ENCODE results near the gene P4HA3.
"Not testable (repeated sequence)": the region's sequence is repeated elsewhere in the genome, so short reads cannot be mapped to it uniquely, and the experiment has no call there.

The P4HA3 gene

DNA sequence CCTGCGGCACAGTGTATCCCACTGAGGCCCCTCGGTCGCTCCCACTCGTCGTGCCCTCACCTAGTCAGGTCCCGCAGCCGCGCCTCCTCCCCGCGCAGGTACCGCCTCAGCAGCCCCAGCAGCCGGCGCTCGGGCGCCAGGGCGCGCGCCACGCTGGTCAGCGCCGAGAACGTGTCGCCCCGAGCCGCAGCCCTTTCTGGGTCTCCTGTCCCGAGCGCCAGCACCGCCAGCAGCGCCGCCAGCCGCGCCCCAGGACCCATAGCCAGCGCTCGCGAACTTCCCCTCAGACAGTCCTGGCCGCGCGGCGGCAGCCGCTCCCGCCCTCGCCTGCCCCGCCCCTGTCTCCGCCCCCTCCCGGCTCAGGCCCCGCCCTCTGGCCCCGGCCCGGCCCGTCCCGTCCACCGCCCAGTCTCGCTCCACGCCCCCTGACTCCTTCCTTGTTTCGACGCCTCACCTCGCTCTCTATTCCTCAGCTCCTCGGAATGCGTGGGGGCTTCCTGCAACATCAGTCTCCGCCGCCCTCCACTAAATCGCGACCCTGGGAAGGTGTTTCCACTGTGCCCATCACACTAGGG, at the start of gene P4HA3:
Gene P4HA3, minus strand, starts transcription at position 289 of the 575 bp plus-strand sequence. Its CDS starts 29 bp downstream, at position 260.
- no peak for DNase-seq

DNA sequence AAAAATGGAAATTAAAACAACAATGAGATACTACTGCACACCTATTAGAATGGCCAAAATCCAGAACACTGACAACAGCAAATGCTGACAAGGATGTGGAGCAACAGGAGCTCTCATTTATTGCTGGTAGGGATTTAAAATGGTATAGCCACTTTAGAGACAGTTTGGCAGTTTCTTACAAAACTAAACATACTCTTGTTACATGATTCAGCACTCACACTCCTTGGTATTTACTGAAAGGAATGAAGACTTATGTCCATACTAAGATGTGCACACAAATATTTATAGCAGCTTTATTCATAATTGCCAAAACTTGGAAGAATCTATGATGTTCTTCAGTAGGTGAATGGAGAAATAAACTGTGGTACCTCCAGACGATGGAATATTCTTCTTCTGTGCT, 46.0 kb upstream of the P4HA3 start:
- no peak for DNase-seq

DNA sequence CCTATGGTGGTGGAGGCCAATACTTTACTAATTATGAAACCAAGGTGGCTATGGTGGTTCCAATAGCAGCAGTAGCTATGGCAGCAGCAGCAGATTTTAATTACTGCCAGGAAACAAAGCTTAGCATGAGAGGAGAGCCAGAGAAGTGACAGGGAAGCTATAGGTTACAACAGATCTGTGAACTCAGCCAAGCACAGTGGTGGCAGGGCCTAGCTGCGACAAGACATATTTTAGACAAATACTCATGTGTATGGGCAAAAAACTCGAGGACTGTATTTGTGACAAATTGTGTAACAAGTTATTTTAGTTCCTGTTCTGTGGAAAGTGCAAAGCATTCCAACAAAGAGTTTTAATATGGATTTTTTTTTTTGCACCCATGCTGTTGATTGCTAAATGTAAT, 44.2 kb upstream of the P4HA3 start:
- no peak for DNase-seq

DNA sequence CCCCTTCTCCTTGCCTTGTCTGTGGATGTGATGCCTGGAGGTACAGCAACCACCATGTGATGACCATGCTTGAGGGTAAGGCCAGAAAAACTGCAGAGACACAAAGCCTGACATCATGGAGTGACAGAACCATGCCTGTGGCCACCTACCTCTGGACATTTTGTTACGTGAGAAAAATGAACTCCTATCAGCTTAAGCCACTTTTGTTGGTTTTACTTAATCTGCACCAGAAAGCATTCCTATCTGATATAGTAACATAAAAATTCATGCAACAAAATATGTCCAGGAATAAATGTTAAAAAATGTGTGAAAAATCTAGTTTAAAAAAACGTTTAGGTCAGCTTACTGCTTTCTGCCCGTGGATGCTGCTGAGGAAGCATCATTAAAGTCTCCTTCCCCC, 42.6 kb upstream of the P4HA3 start:
- no peak for DNase-seq

DNA sequence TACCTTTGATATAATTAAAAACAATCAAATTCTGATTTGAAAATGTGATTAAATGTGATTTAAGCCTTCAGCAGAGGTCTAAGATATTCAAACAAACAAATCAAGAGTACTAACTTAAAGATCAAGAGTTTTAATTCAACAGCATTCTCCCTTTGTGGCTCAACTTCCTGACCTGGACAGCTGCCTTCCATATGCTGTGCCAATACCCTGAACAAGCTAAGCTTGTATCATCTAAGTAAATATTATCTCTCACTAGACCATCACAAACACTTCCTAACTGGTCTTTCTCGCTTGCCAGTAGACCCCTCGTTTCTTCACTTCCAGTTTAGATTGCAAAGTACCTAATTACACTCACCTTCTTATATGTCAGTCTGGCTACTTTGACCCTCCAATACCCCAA, 35.9 kb upstream of the P4HA3 start:
- DNase-seq, result no peak

DNA sequence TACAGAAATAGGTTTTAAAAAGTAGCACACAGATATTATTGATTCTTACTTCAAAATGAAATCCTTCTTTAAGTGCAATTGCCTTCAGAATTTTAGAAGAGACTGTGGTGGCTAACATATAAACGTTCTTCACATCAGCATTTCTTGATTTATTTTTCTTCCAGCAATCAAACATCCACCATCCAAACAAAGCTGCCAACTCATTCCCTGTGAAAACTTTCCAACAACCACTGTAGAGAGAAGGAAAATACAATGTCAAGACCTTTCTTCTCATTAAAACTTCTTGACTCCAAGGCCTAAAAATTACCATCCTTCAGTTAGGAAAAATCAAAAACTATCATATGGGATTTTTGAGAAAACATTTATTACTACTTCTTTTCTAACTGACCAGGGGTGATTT, 34.0 kb upstream of the P4HA3 start:
- DNase-seq, result no peak

DNA sequence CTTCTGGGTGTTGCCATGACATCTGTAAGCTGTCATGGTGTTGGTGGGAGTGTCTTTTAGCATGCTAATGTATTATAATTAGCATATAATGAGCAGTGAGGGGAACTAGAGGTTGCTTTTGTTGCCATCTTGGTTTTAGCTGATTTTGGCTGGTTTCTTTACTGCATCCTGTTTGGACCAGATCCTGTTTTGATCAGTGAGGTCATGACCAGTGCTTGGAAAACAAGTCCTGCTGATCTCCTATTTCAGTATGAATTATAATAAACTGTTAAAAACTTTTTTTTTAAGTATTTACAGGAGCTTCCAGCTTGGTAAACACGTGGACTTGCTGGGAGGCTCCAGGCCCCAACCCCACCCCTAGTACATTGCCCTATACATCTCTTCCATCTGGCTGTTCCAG, 30.5 kb upstream of the P4HA3 start:
- no peak for DNase-seq

DNA sequence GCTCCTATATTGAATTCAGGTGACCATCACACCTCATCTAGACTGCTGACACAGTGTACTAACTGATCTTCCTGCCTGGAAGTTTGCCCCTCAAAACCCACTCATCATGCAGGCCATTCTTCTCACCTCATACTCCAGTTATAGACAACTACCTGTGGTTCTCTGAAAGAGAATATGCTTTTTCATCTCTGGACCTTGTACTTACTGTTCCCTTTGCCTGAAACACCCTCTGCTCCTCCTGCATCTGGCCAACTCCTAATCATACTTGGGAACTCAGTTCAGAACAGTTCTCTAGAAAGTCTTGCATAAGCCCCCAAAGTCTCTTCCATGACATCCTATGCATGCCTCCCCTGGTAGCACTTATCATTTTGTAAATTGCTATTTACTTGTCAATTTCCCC, 28.2 kb upstream of the P4HA3 start:
- no peak for DNase-seq

DNA sequence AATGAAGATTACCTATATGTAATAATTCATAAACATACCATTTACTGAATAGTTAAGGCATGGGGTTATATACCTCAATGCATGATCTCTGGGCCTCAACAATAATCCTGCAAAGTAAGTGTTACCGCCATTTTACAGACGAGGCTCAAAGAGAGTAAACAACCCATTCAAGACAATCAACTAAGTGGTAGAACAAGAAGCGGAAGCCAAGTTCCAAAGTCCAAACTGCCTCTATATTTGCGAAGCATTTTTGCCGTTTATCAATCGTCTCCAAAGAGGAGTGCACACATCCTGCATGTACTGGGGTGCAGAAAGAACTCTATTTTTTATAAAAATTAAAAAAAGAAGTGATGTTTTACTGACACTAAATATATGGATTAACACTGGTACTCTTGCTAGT, 27.5 kb upstream of the P4HA3 start:
- no peak for DNase-seq

DNA sequence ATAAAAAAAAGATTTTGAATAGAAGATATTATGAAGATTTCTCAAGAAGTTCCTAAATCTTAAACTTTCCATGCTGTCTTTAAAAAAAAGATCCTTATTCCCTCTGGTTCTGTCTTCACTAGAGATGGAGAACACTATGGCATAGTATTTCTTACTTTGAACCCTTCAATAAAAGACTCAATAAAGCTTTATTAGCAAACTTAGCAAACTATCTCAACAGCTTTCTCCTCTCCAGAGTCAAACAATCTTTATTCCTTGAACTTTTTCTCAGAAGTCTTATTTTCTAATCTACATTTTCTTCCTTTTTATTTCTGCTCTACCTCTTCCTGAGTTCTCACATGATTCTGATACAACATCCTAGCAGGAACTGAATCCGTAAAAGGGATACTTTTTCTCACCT, 21.8 kb upstream of the P4HA3 start:
- no peak for DNase-seq

DNA sequence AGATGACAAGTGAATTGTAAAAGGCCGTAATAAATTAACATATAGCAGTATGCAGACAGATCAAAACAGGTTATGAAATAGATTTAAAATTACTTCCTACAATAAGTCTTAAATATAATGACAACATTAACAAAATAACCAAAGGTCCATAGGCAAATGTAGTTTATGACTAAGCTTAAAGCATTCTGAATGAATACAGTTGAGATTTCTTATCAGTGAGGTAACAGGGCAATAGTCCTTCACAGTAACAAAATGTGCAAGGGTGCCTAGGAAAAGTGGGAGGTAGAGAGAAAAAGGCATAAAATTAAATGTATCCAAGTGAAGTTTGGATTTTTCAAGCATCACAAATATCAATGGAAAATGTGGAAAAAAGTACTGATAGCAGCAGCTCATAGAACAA, 20.9 kb upstream of the P4HA3 start:
- DNase-seq, result no peak

DNA sequence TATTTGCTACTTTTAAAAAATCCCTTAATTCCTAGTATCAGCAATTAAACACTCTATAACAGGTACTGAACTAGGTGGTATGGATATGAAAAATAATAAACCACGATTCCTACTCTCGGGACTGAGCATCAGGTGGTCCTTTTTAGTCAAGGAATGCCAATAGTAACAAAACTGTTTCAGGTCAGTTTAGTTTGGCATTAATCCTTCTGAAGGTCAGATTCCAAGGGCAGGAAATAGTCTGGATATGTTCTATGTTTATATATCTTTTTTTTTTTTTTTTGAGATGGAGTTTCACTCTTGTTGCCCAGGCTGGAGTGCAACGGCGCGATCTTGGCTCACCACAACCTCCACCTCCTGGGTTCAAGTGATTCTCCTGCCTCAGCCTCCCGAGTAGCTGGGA, 19.6 kb upstream of the P4HA3 start:
- not testable (repeated sequence) for DNase-seq

DNA sequence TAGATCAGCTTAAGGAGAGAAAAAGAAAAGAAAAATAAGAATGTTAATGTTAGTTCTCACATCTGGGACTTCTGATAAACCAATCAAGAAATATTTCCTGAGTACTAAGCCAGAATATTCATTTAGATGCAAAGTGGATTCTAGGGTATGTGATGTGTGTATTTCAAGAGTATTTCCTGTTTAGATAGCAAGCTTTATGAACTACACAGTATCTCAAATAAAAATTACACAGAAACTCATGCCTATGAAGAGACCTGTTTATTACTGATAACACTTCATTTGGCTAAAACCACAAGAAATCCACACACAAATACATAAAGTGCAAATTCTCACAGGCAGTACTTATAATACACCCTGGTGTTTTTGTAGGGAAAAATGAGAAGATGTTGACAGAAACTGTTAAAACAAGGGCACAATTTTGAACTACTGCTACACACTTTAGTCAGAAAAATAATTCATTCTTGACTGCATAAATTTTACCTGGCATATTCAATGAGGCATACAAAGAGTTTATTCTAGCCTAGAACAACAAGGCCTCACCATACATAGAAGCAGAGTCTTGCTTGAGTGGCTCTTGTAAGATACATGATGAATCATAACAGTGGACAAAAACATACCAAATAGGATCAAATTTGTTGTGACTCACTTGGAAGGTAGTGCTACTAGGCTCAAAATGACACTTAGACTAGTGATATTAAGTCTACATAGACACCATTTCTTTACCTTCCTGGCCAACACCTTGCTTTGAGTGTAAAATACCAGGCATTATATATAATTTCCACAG, 18.8 kb upstream of the P4HA3 start:
- DNase-seq, result no peak

DNA sequence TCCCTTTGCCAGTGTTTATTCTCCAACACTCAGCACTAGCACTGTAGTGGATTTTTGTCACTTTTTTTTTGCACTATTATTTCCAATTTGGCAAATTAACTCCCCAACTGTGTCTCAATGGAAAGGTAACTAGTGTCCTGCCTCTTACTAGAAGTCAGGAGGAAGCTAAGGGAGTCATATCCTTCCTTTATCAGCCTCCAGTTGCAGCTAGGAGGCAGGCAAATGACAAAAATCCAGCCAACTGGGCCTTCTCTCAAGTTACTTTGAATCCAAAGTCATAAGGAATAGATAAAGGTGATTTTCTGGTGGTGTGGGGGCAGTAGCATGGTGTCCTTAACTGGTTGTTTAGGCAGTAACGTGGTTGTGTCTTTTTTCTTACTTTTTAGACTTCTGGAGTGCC, 15.6 kb upstream of the P4HA3 start:
- DNase-seq, result no peak

DNA sequence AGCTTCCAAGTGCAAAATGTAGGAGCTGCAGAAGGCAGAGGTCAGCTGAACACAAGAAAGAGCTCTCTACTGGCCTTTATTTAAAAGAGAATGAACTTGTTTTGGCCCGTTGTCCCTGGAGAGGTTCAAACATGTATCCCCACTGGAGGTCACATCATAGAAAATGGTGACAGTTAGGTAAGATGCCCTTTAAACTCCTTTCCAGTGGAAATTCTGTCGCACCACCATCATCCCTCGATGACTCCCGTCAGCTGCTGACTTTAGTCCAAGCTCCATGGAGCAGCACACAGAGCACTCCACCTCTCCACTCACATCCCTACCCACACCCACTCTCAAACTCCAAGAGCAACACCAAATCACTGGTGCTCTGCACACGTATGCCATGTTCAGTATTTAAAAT, 15.2 kb upstream of the P4HA3 start:
- DNase-seq, result no peak

DNA sequence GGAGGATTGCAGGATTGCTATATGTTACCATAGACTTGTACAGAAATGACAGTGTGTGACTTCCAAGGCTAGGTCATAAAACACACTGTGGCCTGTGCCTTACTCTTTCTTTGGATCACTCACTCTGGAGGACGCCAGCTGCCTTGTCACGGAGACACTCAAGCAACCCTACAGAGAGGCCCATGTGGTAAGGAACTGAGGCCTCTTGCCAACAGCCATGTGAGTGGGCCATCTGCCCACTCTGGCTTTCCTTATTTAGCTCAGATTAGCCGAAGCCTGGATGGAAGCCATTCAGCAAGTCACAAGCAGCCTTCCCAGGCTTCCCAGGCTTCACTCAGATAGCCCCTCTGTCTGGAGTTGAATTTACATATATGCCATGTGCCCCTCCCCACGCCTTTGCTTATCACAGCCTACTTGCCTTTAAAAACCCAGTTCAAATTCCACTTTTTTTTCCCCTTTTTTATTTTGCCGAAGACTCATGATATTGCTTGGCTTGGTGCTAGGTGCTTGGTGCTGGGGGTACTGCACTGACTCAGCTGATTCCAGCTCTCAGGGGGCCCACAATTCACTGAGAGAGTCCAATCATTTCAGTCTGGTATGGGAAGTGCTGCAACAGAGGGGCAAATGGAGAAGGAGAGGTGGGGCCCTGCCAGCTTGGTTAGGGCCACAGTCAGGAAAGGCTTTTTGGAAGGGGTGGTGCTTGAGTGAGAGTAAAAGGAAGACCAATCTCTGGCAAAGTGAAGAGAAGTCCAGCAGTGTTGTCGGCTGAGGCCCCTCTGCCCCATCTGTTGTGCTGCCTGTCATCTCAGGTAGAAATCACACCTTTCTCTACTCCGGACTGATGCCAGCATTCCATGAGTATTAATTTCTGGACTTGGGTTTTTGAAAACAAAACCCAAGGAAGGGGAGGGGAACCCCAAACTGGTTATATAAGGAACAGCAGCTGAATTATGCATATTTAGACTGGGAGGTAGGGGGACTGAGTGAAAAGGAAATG, 14.5 kb upstream of the P4HA3 start:
- no peak for DNase-seq

DNA sequence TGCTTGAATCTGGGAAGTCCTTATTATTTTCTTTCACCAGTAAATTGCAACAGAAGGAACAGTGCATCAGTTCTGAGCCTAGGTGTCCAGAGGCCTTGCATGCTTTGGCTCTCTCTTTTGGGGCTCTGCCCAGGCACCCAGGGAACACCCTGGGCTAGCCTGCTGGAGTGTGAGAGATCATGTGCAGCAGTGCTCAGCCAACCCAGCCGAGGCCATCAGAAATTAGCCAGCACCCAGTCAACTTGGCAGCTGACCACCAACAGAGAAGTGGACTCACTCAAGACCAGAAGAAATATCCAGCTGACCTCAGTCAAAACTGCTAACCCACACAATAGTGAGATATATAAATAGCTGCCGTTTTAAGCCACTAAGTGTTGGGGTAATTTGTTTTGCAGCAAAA, 11.2 kb upstream of the P4HA3 start:
- DNase-seq, result no peak

DNA sequence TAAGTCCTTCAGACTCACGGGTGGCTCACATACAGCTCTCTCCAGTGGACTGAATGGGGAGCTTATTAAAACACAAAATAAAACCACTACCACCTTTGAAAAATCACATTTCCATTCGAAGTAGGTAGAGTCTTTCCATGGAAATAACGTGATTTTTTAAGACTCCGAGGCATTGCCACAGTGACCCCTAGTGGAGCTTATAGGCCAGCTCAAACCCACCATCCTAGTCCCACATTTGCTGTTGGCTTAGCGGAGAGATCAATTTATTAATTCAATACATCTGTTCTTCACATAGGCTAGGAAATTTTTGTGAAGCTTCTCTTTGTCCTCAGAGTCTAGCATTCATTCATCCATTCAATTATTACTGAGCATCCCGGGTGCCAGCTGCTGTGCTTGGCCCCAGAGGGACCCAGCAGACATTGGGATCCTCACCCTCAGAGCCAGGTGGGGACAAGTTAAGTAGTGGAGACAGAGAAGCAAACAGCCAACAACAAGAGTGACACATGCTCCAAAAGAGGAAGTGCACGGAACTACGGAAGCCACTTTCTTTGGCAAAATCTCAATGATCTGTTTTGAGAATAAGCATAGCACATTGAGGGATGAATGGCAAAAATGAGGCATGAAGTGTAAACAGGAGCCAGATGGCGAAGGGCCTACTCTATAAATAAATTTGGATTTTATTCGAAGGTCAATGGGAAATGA, 10.2 kb upstream of the P4HA3 start:
- DNase-seq, result no peak

DNA sequence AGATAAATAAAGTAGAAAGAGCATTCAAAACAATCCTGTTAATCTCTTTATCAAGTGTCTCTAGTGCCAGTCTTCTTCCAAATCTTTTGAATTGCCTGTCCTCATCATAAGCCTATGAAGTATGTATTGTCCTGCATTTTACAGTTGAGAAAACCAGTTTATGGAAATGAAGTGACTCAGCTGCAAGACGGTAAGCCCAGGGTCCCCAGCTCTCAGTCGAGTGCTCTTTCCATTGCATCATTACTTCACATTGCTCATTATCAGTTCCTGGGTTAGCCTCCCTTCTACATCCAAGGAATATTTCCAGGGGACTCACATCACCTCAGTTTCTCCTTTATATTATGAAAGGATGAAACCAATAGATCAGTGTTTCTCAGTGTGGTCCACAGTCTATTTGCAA, 9.1 kb upstream of the P4HA3 start:
- DNase-seq, result no peak

DNA sequence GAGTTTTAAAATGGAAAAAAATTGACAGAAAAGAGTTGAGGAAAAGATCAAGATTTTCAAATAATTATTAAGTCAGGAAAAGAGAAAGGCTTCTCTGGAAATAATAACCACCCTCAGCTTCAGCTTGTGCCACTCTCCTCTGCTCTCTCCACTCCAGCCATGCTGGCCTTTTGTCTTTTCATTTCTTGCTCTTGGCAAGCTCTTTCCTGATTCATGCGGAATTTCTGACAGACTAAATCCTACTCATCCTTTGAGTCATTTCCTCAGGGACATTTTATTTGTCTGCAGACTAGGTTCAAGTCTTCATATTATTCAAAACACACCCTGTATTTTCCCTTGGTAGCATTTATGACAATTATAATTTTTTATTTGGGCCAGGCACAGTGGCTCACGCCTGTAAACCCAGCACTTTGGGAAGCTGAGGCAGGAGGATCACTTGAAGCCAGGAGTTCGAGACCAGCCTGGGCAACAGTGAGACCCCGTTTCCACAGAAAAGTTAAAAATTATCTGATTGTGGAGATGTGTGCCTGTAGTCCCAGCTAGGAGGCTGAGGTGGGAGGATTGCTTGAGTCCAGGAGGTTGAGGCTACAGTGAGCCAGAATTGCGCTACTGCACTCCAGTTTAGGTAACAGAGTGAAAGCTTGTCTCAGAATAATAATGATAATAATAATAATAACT, 7.8 kb upstream of the P4HA3 start:
- no peak for DNase-seq

DNA sequence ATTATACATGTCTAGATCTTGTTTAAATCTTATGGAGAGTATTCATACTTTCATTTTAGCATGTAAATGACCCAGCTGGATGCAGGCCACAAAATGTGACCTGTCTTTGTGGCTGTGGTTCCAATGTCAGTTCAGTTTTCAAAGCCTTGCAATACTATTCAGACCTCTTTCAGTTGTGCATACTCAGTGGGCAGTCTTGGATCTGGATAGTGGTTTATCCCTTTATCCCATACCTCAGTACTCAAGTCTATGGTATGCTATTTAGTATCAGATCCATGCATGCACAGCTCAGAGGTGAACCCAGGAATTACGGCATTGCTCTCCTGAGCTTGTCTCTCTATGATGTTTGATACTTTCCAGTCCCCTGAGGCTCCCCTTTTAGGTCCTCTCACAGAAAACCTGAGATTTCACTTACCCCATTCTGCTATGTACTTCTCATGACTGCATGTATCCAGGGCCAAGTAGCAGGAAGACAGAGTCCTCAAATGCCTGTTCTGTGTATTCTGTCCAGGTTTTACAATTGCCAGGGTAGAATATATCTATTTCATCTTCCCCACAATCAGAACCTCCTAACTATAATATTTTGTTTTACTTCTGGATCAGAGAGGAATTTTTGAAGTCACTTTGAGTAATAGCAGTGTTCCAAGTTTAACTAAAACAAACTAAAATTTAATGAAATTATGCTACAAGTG, 6.9 kb upstream of the P4HA3 start:
- no peak for DNase-seq

Measured in NK-92 treated with Interleukin-12 subunit alpha and Interleukin-12 subunit beta, amount 100 ng/mL, for 24 hours (cell line).